HG02840 (cell line): ENCODE results near the gene PCNX4.

ENCODE experiments used
- ATAC-seq: cut with Tn5 transposase; IDR thresholded peaks from one replicate; pipeline ENCODE4 v1.9.1; 2021; ENCODE audit warnings: mild to moderate bottlenecking, moderate library complexity, moderate number of reproducible peaks; ENCODE audit not compliant: unreplicated experiment, low FRiP score

PCNX4 gene

GRCh38 chr14:60170948-60171347, 79.2 kb downstream of the PCNX4 start:
- no peak for ATAC-seq

- no peak for ATAC-seq
Observed at GRCh38 chr14:60171690-60172089, 80.0 kb downstream of the PCNX4 start.

GRCh38 chr14:60174352-60175254, 82.9 kb downstream of the PCNX4 start:
- ATAC-seq: no peak

- no peak for ATAC-seq
Observed at GRCh38 chr14:60175255-60175902, 83.7 kb downstream of the PCNX4 start.

GRCh38 chr14:60178164-60178563, 86.4 kb downstream of the PCNX4 start:
- no peak for ATAC-seq

- ATAC-seq: no peak
Observed at GRCh38 chr14:60178820-60179219, 87.1 kb downstream of the PCNX4 start.

GRCh38 chr14:60179431-60179869, 87.7 kb downstream of the PCNX4 start:
- no peak for ATAC-seq

- peak; percentile 9 for ATAC-seq
Observed at GRCh38 chr14:60183138-60183537, 91.4 kb downstream of the PCNX4 start.

GRCh38 chr14:60183741-60184140, 92.0 kb downstream of the PCNX4 start:
- ATAC-seq: peak; percentile 37

- ATAC-seq: peak; percentile 46
Observed at GRCh38 chr14:60184146-60184904, 92.6 kb downstream of the PCNX4 start.

- ATAC-seq: no peak
Observed at GRCh38 chr14:60184905-60185555, 93.3 kb downstream of the PCNX4 start.

- ATAC-seq: no peak
Observed at GRCh38 chr14:60188115-60188514, 96.4 kb downstream of the PCNX4 start.

- ATAC-seq: no peak
Observed at GRCh38 chr14:60188696-60189095, 97.0 kb downstream of the PCNX4 start.

GRCh38 chr14:60189923-60190840, 98.5 kb downstream of the PCNX4 start:
- no peak for ATAC-seq

- peak; percentile 54 for ATAC-seq
Observed at GRCh38 chr14:60195179-60195810, 103.6 kb downstream of the PCNX4 start.

GRCh38 chr14:60196291-60196690, 104.6 kb downstream of the PCNX4 start:
- no peak for ATAC-seq

- no peak for ATAC-seq
Observed at GRCh38 chr14:60197629-60198303, 106.0 kb downstream of the PCNX4 start.

- ATAC-seq: no peak
Observed at GRCh38 chr14:60199321-60199720, 107.6 kb downstream of the PCNX4 start.
